Mesothelial cell of epicardium (in vitro differentiated cells): Measurements from ENCODE around the gene ST14. TPM values are rescaled to one million over a fixed set of nuclear protein-coding genes. Genes with fewer than 3 reads are reported as not detected.

Experiments
- DNase-seq, 2 experiments: peaks; one replicate each; pipeline ENCODE4 v3.0.0; 2021; ENCODE audit warnings: low spot score in 2 of 2; ENCODE audit not compliant: unreplicated experiment in 2 of 2
- H3K27ac Mint-ChIP-seq: 2 replicates; pipeline ENCODE4 v1.8.0; 2021; ENCODE audit warnings: mixed read lengths
- H3K27me3 Mint-ChIP-seq: 2 replicates; pipeline ENCODE4 v1.8.0; 2021; ENCODE audit warnings: low read depth, mixed read lengths
- H3K36me3 Mint-ChIP-seq: 2 replicates; pipeline ENCODE4 v1.8.0; 2021; ENCODE audit warnings: mixed read lengths
- H3K4me1 Mint-ChIP-seq: 2 replicates; pipeline ENCODE4 v1.8.0; 2021; ENCODE audit warnings: mixed read lengths
- H3K4me3 Mint-ChIP-seq: 2 replicates; pipeline ENCODE4 v1.8.0; 2021; ENCODE audit warnings: mild to moderate bottlenecking, moderate library complexity, mixed read lengths
- H3K9me3 Mint-ChIP-seq: 2 replicates; pipeline ENCODE4 v1.8.0; 2021; ENCODE audit warnings: mixed read lengths
- CTCF ChIP-seq: fragments of 200-600 bp; sonication (generic); IDR thresholded peaks from one replicate; pipeline ENCODE4 v1.5.0; 2021; ENCODE audit warnings: antibody characterized with exemption; ENCODE audit not compliant: unreplicated experiment
- total RNA-seq: library from RNA; stranded (reverse); gene quantifications from 3 replicates; pipeline ENCODE4 v1.2.1, GENCODE V29; 2021

The ST14 gene
- total RNA-seq, 1 donor from 2014 or later: 39.6 TPM

DNA sequence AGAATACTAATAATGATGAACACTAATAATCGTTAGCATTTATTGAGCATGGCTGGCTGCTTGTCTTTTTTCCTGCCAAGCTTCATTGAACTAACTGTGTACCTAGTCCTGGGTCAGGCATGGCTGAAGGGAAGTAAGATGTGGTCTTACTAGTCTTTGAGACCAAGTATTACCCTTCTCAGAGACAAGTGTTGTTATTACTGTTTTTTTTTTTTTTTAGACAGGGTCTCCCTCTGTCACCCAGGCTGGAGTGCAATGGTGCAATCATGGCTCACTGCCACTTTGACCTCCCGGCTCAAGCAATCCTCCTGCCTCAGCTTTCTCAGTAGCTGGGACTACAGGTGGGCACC is 4.6 kb downstream of the ST14 start:
- H3K27ac Mint-ChIP-seq: no peak overlapping the region
- H3K4me1 Mint-ChIP-seq: peaks cover 13% of the 10 kb centered on the region
- peaks cover 21% of the 10 kb centered on the region for H3K27me3 Mint-ChIP-seq

DNA sequence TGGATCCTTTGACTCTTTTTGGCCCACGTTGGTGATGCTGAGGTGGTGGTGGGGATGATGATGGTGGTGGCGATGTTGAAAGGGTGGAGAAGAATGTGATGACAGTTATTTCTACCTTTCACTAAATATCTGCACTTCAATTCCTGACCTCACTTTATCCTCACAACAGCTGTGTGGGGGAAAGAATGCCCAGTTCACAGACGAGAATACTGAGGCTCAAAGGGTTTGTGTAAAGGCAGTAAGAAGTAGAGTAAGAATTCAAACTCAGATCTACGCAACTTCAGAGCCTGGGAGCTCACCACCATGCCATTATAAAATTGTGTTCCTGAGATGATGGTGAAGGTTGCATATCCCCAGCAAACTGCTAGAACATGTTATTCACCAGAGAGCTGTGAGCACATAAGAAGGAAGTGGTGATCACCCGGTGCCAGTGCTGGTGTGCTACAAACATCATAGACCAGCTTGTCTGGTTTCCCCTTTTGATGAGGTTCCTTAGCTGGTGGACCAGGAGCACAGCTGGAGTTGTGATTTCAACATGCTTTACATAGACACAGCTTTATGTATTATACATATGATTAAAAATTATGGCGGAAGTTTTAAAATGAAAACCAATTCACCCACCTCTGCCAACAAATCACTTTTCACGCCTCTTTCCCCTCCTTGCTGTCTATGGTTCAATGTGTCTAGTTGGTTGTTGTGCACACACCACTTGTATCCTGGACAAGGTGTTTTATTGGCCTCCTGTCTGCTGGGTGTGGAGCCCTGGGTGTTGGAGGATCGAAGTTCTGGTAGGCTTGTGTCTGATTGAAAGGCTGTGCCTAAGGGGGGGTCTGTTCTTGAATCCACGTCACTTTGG is 6.2 kb downstream of the ST14 start:
- no peaks in the 10 kb centered on the region for H3K36me3 Mint-ChIP-seq
- no peaks in the 10 kb centered on the region for H3K9me3 Mint-ChIP-seq
- H3K4me3 Mint-ChIP-seq: no peak overlapping the region
- no peak overlapping the region for H3K27ac Mint-ChIP-seq
- TF ChIP-seq CTCF: no peak
- peaks cover 6% of the 10 kb centered on the region for H3K4me1 Mint-ChIP-seq
- peaks cover 12% of the 10 kb centered on the region for H3K27me3 Mint-ChIP-seq
- DNase-seq: no peak

More for the DNA sequence above, 4.6 kb downstream of the ST14 start:
- no peak for TF ChIP-seq CTCF
- H3K9me3 Mint-ChIP-seq: no peaks in the 10 kb centered on the region
- no peaks in the 10 kb centered on the region for H3K36me3 Mint-ChIP-seq
- no peak for DNase-seq
- H3K4me3 Mint-ChIP-seq: no peak overlapping the region

- no peak for DNase-seq
- peaks cover 7% of the 10 kb centered on the region for H3K27me3 Mint-ChIP-seq
- no peak overlapping the region for H3K27ac Mint-ChIP-seq
- no peaks in the 10 kb centered on the region for H3K9me3 Mint-ChIP-seq
- no peak for TF ChIP-seq CTCF
- no peak overlapping the region for H3K4me3 Mint-ChIP-seq
- peaks cover 3% of the 10 kb centered on the region for H3K4me1 Mint-ChIP-seq
- H3K36me3 Mint-ChIP-seq: no peaks in the 10 kb centered on the region
Measured at GRCh38 chr11:130166457-130166784, 6.8 kb downstream of the ST14 start.

- Mint-ChIP-seq H3K36me3 (no peaks in the 10 kb centered on the region), H3K27me3 (peaks cover 2% of the 10 kb centered on the region), H3K4me1 (no peaks in the 10 kb centered on the region), H3K9me3 (no peaks in the 10 kb centered on the region), H3K4me3 (no peak overlapping the region), H3K27ac (no peak overlapping the region)
- TF ChIP-seq CTCF: no peak
- DNase-seq: no peak
Measured at GRCh38 chr11:130167146-130167545, 7.6 kb downstream of the ST14 start.

GRCh38 chr11:130168105-130168504 is 8.5 kb downstream of the ST14 start:
- no peaks in the 10 kb centered on the region for H3K27me3 Mint-ChIP-seq
- H3K4me3 Mint-ChIP-seq: no peak overlapping the region
- no peak for TF ChIP-seq CTCF
- H3K27ac Mint-ChIP-seq: no peak overlapping the region
- H3K9me3 Mint-ChIP-seq: no peaks in the 10 kb centered on the region
- no peaks in the 10 kb centered on the region for H3K36me3 Mint-ChIP-seq
- DNase-seq: no peak
- no peaks in the 10 kb centered on the region for H3K4me1 Mint-ChIP-seq
